GM12892 (cell line): ENCODE measurements around the gene ECE2.
"Not testable (repeated sequence)": the region's sequence is repeated elsewhere in the genome, so short reads cannot be mapped to it uniquely, and the experiment has no call there.

Source experiments
- DNase-seq: peaks from one replicate; pipeline ENCODE4 v3.0.0; 2011; ENCODE audit not compliant: insufficient read length
- FAIRE-seq: peaks from 2 replicates; lab custom pipeline; 2011; peaks lifted over from hg19 to GRCh38; lab: Jason Lieb, UNC
- POLR2A ChIP-seq: IDR thresholded peaks from 2 replicates; pipeline ENCODE4 v1.6.1; 2011; ENCODE audit warnings: low read depth, low read length, control low read depth
- POLR2AphosphoS5 ChIP-seq: IDR thresholded peaks from 2 replicates; pipeline ENCODE4 v1.6.1; 2011; ENCODE audit warnings: low read depth, low read length, control low read depth
- TAF1 ChIP-seq: IDR thresholded peaks from 2 replicates; pipeline ENCODE4 v1.6.1; 2011; ENCODE audit warnings: low read depth, mild to moderate bottlenecking, control low read depth, low read length, borderline replicate concordance

The ECE2 gene

GRCh38 chr3:184335291-184335660, 59.5 kb downstream of the ECE2 start:
- FAIRE-seq (no peak), DNase-seq (no peak)
- TF ChIP-seq TAF1 = no peak
- no peak; the same call in 1 of the 2 replicates for TF ChIP-seq POLR2A
- TF ChIP-seq POLR2AphosphoS5 = no peak

DNA sequence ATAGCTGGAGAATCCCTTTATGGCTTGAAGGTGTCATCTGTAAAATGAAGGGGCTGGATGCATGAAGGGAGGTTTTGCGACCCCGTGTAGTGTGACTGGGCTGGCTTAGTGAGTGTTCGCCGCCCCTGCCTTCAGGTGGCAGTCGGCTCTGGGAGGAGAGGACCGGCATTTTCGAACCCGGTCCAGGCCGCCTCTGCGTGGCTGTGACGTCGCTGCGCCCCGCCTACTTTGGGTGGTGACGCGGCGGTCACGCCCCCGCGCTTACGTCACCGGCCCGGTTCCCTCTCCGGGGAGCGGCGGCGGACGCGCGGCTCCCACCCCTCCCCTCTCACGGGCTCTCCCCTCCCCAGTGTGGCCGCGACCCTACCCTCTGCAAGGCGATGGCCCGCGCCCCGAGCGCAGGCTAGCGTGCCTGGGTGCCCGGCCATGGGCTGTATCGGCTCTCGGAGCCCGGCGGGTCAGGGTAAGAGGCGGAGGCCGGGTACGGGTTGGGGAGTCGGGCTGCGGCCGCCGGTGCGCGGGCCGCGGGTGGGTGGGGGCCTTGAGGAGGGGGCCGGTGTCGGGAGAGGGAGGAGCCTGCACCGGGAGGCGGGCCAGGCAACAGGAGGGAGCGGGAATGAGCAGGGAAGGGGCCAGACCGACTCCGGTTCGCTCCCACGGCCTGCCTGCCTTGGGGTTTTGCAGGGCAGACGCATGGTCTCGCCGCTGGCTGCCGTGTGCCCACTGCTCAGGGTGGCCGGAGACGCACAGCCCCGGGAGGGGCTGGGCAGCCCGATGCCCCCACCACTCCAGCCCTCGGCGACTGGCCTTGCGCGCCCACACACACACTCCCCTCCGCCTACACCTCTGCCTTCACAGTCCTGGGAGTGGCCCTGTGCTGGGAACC, 60.1 kb downstream of the ECE2 start:
- peak; percentile 87 for DNase-seq
- FAIRE-seq = peak; percentile 98
- TF ChIP-seq POLR2AphosphoS5 (peak; percentile 98), TAF1 (no peak), POLR2A (peak; percentile 82)

DNA sequence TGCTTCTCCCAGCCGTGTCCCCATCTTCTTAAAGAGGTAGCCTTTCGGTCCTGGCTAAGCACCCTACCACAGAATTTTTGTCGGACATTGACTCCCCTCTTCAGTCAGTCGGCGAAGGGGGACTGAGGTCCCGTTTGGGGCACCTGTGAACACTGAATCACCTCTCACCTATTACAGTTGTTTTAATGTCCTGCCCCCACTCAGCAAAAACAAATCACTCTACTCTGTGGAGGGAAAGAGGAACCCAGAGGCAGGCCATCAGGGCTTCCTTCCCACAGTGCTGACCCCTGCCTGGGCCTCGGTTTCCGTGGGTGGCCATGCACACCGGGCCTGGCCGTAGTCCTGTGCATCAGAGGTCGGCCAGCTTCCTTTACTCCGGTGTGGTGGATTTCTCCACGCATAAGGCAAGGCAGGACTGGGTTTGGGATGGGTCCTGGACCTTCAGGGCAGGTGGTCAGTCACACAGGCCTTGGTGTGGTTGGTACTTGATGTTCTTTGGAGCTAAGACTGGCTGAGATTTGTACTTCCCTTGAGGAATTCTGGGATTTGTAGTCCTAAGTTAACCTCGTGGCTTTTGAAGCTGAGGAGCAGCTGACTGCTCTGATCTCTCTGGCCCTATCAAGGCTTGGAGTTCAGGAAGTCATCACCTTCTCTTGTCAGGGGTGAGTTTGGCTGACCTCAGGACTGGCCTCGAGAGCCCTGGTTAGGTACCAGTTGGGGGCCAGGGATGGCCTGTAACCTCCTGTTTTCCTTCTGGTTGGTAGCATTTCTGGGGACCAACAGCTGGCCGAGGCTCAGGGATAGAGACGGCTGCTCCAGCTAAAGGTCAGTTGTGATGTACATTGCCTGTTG, 61.0 kb downstream of the ECE2 start:
- TF ChIP-seq TAF1 (no peak), POLR2A (no peak), POLR2AphosphoS5 (no peak)
- DNase-seq (no peak), FAIRE-seq (no peak)

- no peak for FAIRE-seq
- no peak for DNase-seq
- TF ChIP-seq TAF1 = no peak
- TF ChIP-seq POLR2AphosphoS5 = no peak
- no peak for TF ChIP-seq POLR2A
These were observed 61.5 kb downstream of the ECE2 start, which contains the start of gene FAM131A for GRCh38 chr3:184337399-184337714. Gene FAM131A (plus strand): TSS chr3:184337600. CDS start chr3:184337631, 31 bp downstream.

GRCh38 chr3:184337981-184338380, 62.2 kb downstream of the ECE2 start:
- no peak for DNase-seq
- no peak for TF ChIP-seq POLR2A
- no peak for FAIRE-seq

DNA sequence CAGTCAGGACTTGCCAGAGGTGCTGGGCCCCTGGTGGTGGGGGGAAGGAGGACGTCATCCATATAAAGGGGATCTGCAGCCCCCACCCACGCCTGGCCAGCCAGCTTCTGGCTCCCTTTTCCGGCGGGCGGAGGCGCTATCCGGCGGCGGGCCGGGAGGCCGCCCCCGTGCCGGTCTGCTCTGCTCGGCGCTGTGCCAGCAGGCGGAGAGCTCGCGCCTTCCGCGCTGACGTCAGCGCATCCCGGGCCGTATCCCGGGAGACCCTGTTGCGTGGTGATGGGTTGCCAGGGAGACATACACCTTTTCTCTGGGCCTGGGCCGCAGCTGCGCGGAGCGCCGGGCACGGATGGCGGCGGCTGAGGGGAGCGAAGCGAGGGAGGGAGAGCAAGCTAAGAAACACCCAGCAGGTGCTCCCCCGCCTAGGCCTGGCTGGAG, 62.7 kb downstream of the ECE2 start:
- FAIRE-seq (no peak), DNase-seq (no peak)
- TF ChIP-seq POLR2AphosphoS5 (no peak), TAF1 (no peak), POLR2A (no peak)

- DNase-seq = no peak
- TF ChIP-seq TAF1 (no peak), POLR2AphosphoS5 (no peak), POLR2A (no peak)
- no peak for FAIRE-seq
These were observed 63.2 kb downstream of the ECE2 start for GRCh38 chr3:184339001-184339400.

GRCh38 chr3:184339451-184340135, 63.8 kb downstream of the ECE2 start:
- not testable (repeated sequence) for FAIRE-seq, DNase-seq

DNA sequence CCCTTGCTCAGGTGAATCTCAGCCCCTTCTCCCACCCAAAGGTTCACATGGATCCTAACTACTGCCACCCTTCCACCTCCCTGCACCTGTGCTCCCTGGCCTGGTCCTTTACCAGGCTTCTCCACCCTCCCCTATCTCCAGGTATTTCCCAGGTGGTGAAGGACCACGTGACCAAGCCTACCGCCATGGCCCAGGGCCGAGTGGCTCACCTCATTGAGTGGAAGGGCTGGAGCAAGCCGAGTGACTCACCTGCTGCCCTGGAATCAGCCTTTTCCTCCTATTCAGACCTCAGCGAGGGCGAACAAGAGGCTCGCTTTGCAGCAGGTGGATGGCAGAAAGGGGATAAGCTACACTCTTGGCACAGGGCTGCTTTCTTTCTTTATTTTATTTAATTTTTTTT, 66.1 kb downstream of the ECE2 start:
- no peak for FAIRE-seq
- TF ChIP-seq TAF1 = no peak
- TF ChIP-seq POLR2AphosphoS5 = no peak
- no peak for TF ChIP-seq POLR2A
- no peak for DNase-seq
